GDM1 (cell line): ENCODE results near the gene SNAP47.

Experiments
- DNase-seq: peaks from one replicate; lab custom pipeline; 2025; lab: John Stamatoyannopoulos, UW

Gene SNAP47

GRCh38 chr1:227797625-227798024 lies 62.4 kb downstream of the SNAP47 start:
- no peak for DNase-seq

- DNase-seq, result no peak
These were observed 63.0 kb downstream of the SNAP47 start for GRCh38 chr1:227798078-227798802.

GRCh38 chr1:227799756-227800155 lies 64.5 kb downstream of the SNAP47 start:
- no peak for DNase-seq

GRCh38 chr1:227803933-227804332 lies 68.7 kb downstream of the SNAP47 start:
- no peak for DNase-seq

GRCh38 chr1:227805606-227806197 lies 70.5 kb downstream of the SNAP47 start:
- no peak for DNase-seq

GRCh38 chr1:227808566-227808965 lies 73.3 kb downstream of the SNAP47 start:
- DNase-seq, result no peak

- no peak for DNase-seq
These were observed 73.8 kb downstream of the SNAP47 start for GRCh38 chr1:227809026-227809425.

- no peak for DNase-seq
These were observed 78.7 kb downstream of the SNAP47 start for GRCh38 chr1:227813962-227814361.

GRCh38 chr1:227815468-227816409 lies 80.5 kb downstream of the SNAP47 start, which contains the start of gene PRSS38:
Gene PRSS38 (plus strand): TSS chr1:227815675. CDS start chr1:227815717, 42 bp downstream.
- no peak for DNase-seq

- no peak for DNase-seq
These were observed 81.7 kb downstream of the SNAP47 start for GRCh38 chr1:227816750-227817446.

- DNase-seq, result no peak
These were observed 88.3 kb downstream of the SNAP47 start for GRCh38 chr1:227823537-227823936.

GRCh38 chr1:227824204-227824603 lies 89.0 kb downstream of the SNAP47 start:
- DNase-seq, result no peak

GRCh38 chr1:227828786-227829185 lies 93.6 kb downstream of the SNAP47 start:
- no peak for DNase-seq
